DMS 273 (cell line): Measurements from ENCODE around the gene PYGO2.

Source experiments
- DNase-seq: peaks from one replicate; lab custom pipeline; 2025; ENCODE audit not compliant: unreplicated experiment; lab: John Stamatoyannopoulos, UW

PYGO2 gene, protein sequence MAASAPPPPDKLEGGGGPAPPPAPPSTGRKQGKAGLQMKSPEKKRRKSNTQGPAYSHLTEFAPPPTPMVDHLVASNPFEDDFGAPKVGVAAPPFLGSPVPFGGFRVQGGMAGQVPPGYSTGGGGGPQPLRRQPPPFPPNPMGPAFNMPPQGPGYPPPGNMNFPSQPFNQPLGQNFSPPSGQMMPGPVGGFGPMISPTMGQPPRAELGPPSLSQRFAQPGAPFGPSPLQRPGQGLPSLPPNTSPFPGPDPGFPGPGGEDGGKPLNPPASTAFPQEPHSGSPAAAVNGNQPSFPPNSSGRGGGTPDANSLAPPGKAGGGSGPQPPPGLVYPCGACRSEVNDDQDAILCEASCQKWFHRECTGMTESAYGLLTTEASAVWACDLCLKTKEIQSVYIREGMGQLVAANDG

DNA sequence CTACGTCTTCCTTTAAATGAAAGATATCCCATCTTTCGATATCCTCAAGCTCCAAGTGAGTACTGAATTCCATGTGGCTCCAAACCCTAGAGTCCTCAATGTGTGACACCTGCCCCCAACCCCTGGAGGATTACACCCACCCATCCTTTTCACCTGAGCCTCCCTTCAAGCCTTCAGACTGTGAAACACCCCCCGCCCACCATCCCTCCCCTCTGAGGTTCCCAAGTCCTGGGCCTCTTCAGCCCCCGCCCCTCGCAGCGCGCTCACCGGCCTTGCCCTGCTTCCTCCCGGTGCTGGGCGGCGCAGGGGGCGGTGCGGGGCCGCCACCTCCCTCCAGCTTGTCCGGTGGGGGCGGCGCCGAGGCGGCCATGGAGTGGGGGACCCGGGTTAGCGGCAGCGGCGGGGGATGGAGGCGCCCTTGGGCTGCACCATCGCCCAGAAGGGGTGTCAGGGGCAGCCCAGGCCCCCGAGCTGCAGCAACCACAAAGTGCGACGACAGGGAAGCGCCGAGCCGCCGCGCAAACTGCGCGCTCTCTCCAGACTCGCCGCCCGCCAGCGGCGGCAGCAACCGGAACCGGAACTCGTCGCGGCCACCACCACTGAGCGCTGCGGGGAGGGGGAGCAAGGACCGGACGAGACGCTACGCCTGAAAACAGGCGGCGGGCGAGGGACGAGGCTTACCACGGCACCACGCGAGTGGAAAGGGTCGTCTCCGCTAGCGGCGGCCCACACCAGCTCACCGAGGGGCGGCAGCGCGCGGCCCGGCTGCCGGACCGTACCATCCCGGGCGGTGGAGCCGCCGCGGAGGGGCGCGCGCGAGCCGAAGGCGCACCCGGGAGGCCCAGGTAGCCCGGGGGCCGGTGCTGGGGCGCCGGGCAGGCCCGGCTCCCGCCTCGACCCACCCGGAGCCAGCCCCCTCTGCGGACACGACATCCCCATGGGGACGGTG lies at the start of gene PYGO2:
TSS of gene PYGO2 (minus strand) at position 576 of the 949 bp plus-strand sequence. CDS start at position 370, 206 bp downstream.
- peak; percentile 93 for DNase-seq

DNA sequence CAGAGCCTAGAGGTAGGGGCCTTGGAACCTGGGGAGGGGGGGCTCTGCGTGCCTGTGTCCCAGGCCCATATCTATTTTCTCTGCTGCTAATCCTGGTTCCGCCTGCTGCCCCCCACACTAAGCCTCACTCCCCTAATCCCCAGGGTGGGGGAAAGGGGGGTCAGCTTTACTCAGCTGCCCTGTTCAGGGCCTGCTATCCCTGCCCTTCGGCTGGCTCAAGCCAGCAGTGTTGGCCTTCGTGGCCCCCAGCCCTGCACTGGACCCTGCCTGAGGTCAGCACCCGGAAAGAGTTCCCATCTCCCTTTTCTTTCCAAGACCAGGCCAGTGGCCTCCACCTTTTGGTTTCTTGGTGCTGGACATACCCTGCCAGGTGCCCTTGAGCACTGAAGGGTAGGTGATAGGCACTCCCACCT lies 49.4 kb upstream of the PYGO2 start:
- DNase-seq: no peak

DNA sequence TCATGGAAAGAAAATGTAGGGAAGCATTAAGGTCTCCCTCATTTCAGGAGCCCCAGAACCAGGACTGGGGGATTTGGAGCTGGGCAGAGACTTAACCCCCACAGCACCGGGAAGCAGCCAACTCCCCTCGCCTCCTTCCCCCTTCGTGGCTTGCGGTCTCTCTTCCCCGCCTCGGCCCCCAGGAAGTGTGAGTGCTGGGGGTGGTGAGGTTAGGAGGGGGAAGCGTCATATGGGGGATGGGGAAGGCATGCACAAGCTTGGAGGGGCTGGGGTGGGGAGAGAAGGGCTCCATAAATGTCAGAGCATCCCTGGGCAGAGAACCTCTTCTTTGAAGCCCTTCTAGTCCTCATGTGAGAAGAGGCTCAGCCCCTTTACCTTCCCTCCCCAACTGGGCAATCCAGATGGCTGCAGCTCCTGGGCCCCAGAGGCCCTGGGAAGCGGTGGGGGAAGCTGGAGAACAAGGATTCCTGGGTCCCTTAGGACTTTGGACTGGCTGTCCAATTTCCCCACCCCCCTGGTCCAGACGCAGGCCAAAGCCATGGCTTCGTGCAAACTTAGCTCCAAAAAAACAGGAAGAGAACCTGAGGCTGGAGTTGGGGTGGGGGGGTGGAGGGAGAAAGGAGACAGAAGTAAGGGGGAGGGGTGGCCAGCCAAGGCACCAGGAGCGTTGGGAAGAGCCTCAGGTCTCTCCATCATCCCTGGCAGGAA lies 48.8 kb upstream of the PYGO2 start:
- DNase-seq: no peak

DNA sequence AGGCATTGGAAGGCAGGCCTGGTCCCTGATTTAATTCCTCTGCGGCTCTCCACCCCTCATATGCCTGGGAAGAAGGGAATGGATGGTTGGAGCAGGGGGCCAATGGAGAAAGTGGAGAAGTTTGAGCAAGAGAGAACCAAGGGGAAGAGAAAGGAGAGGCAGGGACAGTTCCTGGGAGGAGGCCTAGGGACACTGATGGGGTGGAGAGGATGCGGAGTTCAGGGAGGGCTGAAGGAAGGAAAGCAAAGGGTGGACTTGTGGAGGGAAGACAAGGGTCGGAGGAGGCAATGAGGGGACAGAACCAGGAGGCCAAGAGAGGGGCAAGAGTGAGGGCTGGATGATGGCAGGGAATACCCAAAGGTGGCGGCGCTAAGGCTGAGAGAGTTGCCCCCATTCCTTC lies 48.2 kb upstream of the PYGO2 start:
- DNase-seq: no peak

DNA sequence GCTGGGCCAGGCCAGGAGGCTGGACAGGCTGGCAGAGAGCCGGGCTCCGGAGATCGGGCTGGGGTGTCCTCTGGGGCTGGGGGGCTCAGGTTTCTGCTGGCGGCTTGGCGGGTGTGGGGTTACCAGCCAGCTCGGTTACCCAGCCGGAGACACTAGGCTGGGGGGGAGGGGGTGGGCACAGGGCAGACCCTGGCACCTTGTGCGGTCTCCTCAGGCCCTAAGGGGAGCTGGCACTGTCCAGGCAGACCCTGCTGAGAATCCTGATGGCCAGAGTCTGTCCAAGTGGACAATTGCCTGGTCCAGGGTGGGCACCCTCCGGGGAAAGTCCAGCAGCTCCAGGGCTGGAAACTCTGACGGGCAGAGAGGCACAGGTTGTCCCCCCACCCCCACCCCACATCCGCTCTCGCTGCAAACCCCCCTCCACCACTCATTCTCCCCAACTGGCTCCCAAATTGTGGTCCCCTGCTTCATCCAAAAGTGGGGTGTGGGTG lies 47.7 kb upstream of the PYGO2 start:
- no peak for DNase-seq

DNA sequence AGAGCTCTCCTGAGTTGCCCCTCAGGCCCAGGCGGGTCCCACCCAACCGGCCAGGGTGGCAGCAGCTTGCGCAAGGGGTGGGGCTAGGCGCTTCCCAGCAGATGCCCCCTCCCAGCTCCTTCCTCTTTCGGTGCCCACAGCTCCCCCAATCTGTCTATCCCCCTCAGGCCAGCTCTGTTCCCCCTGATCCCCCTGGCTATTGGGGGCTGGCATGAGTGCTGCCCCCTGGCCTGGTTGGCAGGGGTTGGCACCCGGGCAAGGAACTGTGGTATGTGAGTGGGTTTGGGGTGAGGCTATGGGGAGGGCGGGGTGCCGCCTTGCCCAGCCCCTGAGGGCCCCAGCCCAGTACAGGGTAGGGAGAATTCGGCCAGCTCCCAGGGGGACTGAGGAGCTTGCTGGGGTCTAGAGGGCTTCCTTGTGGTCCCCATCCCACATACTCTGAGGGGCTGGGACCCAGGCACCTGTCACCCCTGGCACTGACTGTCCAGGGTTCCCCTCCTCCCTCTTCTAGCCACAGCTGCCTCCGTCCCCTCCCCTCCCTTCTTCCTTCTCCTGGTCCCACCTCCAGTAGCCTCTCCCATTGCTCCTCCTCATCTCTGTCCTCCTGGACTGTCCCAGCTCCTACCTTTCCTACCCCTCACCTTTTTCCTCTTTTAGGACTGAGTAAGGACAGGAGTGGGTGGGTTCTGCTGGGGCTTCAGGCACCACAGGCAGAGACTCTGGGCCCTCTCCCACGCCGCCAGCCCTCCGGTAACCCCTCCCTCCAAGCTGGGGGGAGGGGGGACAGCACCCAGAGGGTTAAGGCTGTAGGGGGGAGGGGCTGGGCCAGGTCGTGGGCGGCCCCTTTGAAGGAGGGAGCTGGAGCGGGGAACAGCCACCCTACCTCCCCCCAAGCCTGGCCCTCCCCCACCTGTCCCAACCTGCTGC lies 46.7 kb upstream of the PYGO2 start:
- DNase-seq: no peak

DNA sequence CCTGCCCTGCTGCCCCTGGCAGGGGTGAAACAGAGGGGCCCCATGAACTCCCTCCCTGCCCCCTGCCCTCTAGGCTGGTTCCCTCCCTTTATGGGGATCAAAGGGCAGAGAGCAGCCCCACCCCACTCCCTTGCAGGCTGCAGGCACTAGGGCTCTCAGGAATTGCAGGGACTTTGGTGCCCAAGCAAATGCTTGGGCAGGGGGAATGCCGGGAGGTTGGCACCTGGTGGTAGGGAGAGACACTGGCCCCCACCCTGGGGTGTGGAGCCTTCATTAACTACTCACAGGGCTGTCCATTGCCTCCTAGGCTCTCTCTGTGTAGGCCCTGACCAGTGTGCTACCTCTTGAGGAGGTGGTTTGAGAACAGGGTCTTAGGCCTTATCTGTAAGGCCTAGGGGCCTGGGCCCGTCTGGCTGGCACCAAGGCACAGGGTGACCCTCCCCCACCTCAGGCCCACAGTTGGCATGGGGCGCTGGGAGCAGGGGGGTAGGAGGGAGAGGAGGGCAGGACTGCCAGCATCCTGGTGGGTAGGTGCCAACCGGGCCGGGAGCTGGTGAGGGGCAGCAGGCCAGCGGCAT lies 45.8 kb upstream of the PYGO2 start:
- DNase-seq: no peak

DNA sequence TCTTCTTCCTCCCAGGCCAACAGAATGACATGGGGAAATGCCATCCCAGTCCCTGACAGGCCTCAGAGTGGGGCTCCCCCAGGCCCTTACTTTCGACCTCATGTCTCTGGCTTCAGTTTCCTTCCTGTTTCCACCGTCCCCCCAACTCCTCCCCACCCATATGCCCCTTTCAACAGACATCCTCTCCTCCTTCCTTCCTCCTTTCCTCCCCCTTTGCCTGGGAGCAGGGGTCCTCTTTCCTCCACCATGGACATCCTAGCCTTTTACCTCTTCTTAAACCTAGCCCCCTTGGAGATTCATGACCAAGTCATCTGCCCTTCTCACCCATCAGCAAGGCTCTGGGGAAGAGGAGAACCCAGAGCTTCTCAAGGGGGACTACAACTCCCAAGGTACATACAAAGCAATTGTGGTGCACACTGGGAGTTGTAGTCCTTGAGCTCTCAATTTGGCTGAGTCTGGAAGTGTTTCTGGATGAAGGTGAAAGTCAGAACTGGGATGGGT lies 45.1 kb upstream of the PYGO2 start:
- DNase-seq: peak; percentile 77

DNA sequence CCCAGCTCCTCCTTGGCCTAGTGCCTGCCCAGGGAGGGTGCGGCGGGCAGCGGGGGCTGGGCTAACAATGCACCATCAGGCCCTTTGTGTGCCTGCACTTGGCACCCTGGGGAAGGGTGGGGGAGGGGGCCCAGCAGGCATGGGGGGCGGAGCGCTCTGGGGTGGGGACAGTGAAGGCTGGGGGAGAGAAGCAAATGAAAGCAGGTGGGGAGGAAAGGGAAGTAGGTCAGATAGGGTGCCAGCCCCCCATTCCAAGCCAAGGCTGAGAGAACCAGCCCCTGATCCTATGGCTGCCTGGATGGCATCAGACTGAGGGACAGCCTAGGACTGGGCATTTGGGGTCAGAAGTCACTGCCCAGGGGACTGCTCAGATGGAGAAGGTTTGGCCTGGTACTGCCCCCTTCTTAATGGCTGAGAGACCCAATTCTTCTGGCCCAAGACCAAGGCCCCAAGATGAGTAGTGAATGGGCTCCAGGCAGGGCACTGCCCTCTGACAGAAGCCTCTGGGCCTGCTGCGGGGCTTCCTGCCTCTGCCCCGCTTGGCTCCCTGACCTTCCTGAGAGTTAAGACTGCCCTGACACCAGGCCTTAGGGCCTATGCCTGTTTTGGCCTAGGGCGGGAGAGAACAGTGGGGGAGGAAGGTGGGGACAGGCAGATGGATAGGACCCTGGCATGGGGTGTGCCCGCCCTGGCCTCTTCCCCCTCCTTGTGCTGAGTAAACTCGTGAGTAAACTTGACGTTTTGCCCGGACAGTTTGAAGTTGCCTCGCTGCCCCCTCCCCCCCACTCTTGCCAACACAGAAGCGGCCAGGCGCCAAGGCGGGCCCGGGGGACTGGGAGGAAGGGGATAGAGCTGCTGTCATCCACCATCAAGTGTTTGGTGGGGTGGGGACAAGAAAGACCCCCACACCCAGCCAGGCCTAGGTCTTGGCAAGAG lies 43.8 kb upstream of the PYGO2 start:
- peak; percentile 79 for DNase-seq

DNA sequence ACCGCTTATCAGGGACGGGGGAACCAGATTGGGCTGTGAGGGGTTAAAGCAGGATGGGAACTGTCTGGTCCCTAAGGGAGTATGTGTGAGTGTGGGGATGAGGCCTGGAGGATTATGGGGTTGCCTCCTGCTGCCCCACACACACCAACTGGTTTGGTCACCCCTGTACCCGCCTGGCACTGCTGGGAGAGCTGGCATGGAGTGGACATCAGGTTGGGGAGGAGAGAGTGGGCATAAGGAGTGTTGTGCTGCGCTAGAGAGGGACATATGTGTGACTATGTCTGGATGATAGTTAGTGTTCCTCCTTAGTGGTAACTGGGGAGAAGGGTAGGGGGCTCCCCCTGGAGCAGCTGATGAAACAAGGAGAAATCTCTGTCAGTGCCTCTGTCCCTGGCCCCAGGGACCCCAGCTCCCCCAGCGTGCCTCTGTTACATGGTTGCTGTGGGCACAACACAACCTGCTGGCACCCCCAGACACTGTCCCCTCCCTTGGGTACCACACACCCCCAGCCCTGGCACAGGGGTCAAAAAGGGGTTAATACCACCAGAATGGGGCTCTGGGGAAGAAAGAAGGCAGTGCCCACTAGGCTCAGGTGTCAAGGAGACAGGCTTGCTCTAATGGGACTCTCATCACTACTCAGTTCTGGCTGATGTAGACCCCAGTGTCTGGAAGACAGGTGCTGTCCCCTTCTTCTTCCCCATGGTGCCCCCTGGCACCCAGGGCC lies 42.9 kb upstream of the PYGO2 start:
- no peak for DNase-seq

DNA sequence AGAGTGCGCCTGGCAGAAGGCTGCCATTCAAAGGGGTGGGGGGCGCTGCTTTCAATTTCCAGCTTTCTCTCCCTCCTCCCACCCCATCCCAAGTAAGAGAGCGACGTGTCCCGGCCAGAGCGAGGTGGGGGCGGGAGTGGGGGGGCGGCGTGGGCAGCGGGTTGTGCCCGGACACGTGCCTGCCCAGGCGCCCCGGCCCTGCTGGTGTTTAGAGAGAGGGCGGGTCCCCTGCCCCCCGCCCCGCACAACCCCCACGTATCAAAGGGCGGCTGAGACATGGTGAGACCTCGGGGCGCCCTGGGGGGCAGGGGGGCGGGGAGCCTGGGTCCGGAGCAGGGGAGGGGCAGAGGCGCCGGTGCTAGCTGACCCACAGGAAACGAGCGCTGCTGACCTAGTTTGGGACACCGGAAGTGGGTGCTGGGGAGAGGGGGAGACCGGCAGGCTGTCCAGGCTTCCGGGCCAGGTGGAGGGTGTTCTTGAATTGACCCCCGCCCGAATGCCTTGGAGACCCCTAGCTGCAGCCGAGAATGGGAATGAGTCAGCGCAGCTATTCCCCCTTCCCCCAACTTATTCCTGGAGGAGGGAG lies 42.3 kb upstream of the PYGO2 start:
- peak; percentile 71 for DNase-seq

DNA sequence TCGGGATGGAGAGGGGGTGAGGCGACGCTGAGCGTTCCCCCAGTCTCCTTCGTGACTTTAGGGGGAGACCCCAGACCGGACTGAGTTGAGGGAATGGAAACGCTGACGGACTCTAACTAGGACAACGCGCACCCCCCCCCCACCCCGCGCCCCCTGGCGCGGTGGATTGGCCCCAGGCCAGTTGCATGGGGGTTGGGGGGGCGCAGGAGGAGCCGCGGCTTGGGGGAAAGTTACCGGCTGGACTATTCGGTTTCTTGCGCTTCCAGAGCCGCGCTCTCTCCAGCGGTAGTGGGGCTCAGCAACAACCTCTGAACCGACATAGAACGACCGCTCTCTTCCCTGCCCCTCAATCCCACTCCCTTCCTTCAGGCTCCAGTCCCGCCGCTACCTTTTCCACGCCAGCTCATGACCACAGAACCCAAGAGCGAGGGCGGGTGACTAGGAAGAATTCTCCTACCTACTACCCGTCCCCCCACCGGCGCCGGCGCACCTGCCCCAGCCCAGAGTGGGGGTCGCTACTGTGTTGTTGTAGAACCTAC lies 41.7 kb upstream of the PYGO2 start:
- DNase-seq: peak; percentile 71

DNA sequence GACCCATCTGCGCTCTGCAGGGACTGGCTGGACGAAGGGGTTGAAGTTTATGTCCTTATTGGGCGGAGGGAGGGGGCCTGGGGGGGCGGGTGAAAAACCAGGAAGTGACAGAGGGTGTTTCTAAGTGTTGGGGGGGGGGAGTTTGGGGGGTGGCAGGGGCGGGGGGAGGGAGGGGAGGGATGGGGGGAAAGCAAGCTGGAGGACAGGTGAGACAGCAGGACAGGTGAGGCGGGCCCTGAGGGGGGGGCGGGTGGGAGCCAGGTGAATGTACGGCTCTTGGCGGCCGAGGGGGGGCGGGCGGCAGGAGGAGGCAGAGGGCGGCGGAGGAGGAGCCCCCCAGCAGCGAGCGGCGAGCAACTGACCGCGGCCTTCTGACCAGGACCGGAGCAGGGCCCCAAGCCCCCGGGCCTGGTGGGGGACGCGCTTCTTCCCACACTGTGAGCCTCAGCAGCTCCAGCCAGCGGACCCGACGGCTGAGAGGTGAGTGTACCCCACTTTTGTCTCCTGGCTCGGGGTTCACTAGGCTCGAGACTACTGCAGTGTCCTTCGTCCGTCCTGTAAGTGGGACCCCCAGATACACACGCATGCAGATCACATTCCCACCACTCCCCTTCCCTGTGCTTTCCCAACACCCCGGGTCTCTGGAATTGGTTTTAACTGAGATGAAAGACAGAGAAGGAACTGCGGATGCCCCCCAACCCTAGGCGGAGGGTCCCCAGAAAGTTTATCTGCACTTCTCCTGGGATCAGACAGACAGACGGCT lies 41.1 kb upstream of the PYGO2 start, which contains the start of gene ZBTB7B:
TSS of gene ZBTB7B (plus strand) at position 339 of the 763 bp plus-strand sequence. CDS start 11,859 bp downstream, outside the sequence.
- peak; percentile 71 for DNase-seq

DNA sequence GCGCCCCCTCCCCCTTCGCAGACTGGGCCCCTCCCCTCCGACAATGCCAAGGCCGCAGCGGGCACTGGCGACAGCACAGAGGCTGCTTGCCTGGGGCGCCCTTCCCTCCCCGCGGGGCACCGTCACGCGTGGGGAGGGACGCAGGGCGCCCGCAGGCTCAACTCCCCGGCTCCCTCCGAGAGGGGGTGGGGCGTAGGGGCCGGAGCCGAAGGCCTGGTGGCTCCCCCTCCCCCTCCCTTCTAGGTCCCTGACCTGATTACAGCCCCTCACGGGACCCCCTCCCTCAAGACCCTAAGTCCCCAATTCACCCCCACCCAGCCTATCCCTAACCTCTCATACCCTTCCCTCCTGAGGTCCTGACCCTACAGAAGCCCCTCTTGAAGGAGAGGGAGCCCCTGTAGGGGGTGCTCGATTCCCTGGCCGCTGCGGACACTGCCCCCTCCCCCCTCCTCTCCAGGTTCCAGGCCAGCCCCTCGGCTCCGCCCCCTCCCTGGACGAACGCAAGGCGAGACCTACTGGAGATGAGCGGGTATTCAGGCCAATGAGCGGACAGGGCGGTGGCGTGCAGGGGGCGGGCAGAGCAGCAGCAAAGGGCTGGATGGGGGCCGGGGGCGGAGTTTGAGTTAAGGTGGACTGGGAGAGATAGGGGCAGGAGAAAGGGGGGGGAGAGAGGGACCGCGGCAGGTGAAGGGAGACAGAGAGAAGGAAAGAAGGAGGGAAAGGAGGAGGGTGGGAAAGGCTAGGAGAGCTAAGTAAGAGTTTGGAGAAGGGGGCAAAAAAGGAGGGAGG lies 40.3 kb upstream of the PYGO2 start:
- DNase-seq: peak; percentile 99

DNA sequence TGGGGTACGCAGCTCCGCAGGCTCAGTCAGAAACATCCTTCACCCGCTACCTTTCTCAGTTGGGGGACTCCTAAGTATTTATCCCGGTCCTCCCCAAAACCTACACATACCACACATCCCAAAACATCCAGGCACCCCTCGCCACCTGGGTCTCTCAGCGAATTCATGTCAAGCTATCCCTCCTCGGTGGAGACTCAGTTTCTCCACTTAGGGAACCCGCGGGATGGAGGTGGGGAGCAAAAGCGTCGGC lies 39.8 kb upstream of the PYGO2 start:
- no peak for DNase-seq
